ENCODE results near the gene CLEC2B. TPM values are rescaled to one million over a fixed set of nuclear protein-coding genes. Genes with fewer than 3 reads are reported as not detected.

The CLEC2B gene
- polyA plus RNA-seq (2013, experiment 1 of 2): not detected
- 0.40 TPM for polyA plus RNA-seq (2013, experiment 2 of 2)

DNA sequence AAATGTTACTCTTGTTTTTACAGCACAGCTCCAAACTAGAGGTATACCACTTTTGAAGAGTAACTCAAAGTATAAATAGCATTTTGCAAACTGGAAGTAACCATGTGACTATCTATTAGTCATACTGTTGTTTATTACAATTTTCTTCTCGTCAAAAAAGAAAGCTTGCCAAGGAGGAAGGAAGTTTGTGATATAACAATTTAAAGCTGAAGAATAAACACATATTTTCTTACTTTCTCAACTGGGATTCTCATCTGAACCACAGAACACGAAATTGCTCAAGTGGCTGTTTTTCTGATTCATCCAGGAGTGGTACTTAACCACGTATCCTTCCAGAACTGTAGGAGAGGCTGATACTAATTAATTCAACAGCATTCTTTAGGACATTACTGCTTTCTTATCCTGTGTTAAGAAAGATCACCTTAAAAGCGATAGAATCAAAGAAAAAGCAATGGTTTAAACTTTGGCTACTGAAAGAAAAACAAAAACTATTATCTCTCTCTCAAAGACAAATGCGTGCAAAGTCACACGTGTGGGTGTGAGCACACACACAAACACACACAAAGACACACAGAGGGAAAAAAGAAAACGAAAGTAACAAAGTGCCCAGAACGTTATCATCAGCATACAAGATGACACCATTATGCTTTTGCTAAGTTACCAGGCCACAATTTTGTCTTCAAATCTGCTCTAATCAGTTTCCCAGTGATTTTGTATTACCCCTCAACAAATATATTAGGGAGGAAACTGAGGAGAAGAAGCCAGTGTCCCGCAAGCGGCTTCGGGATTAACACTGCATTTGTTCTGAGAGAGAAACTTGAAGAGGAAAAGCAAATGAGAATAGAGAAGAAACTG, at the start of gene CLEC2B:
TSS of gene CLEC2B (minus strand) at position 48 of the 855 bp plus-strand sequence.
- no peaks in the 10 kb centered on the region for H3K9me3 ChIP-seq (ENCODE audit: control insufficient read depth, low read length)
- no peaks in the 10 kb centered on the region for H3K4me1 ChIP-seq (ENCODE audit: control insufficient read depth, insufficient read depth, low read length, poor library complexity, severe bottlenecking)
- H3K36me3 ChIP-seq (ENCODE audit: control insufficient read depth, insufficient read depth, low read length): no peaks in the 10 kb centered on the region
- 87 to 92% methylated on average over 4 to 7 of the region's 11 CpGs for WGBS, 2 experiments (ENCODE audit: insufficient coverage in 2 of 2)
- H3K4me3 ChIP-seq (ENCODE audit: extremely low read depth, insufficient read depth, low read length, poor library complexity, severe bottlenecking): no peak within 1 kb of the TSS
- no peak within 1 kb of the TSS for H3K27ac ChIP-seq (ENCODE audit: low read depth, low read length, severe bottlenecking)

GRCh38 chr12:9911708-9912107, 42.6 kb upstream of the CLEC2B start:
- Histone ChIP-seq H3K27ac (ENCODE audit: low read depth, low read length, severe bottlenecking) (no peak overlapping the region), H3K4me3 (ENCODE audit: extremely low read depth, insufficient read depth, low read length, poor library complexity, severe bottlenecking) (no peak overlapping the region), H3K9me3 (ENCODE audit: control insufficient read depth, low read length) (peaks cover 35% of the 10 kb centered on the region), H3K4me1 (ENCODE audit: control insufficient read depth, insufficient read depth, low read length, poor library complexity, severe bottlenecking) (no peaks in the 10 kb centered on the region), H3K36me3 (ENCODE audit: control insufficient read depth, insufficient read depth, low read length) (no peaks in the 10 kb centered on the region)

- WGBS, 2 experiments (ENCODE audit: insufficient coverage in 2 of 2): 70 to 84% methylated on average over 2 to 6 of the region's 7 CpGs
- Histone ChIP-seq H3K4me1 (ENCODE audit: control insufficient read depth, insufficient read depth, low read length, poor library complexity, severe bottlenecking) (no peaks in the 10 kb centered on the region), H3K4me3 (ENCODE audit: extremely low read depth, insufficient read depth, low read length, poor library complexity, severe bottlenecking) (no peak overlapping the region), H3K9me3 (ENCODE audit: control insufficient read depth, low read length) (peaks cover 35% of the 10 kb centered on the region), H3K36me3 (ENCODE audit: control insufficient read depth, insufficient read depth, low read length) (no peaks in the 10 kb centered on the region), H3K27ac (ENCODE audit: low read depth, low read length, severe bottlenecking) (no peak overlapping the region)
Measured at GRCh38 chr12:9910716-9911421, 41.7 kb upstream of the CLEC2B start.

- H3K9me3 ChIP-seq (ENCODE audit: control insufficient read depth, low read length): peaks cover 35% of the 10 kb centered on the region
- H3K4me3 ChIP-seq (ENCODE audit: extremely low read depth, insufficient read depth, low read length, poor library complexity, severe bottlenecking): no peak overlapping the region
- H3K36me3 ChIP-seq (ENCODE audit: control insufficient read depth, insufficient read depth, low read length): no peaks in the 10 kb centered on the region
- H3K27ac ChIP-seq (ENCODE audit: low read depth, low read length, severe bottlenecking): no peak overlapping the region
- no peaks in the 10 kb centered on the region for H3K4me1 ChIP-seq (ENCODE audit: control insufficient read depth, insufficient read depth, low read length, poor library complexity, severe bottlenecking)
Measured at GRCh38 chr12:9909724-9910123, 40.6 kb upstream of the CLEC2B start.

DNA sequence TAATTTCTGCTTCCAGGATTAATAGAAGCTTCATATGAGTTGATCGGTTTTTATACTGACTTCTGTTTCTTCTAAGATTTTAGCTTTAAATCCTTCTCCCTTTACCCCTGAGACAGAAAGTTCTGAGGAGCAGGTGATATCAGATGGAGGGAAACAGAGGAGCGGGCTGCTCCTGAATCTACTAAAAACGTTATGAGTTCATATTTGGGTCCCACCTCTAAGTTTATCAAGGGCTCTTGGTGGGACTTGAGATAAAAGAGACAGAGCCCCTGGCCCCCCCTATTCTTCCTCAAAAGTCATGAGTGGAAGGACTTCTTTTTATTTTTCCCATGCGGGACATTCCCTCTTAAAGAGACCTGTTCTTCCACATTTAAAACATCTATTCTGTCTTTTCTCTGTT, 39.2 kb upstream of the CLEC2B start:
- Histone ChIP-seq H3K36me3 (ENCODE audit: control insufficient read depth, insufficient read depth, low read length) (no peaks in the 10 kb centered on the region), H3K4me3 (ENCODE audit: extremely low read depth, insufficient read depth, low read length, poor library complexity, severe bottlenecking) (no peak overlapping the region), H3K9me3 (ENCODE audit: control insufficient read depth, low read length) (peaks cover 35% of the 10 kb centered on the region), H3K27ac (ENCODE audit: low read depth, low read length, severe bottlenecking) (no peak overlapping the region), H3K4me1 (ENCODE audit: control insufficient read depth, insufficient read depth, low read length, poor library complexity, severe bottlenecking) (no peaks in the 10 kb centered on the region)
- WGBS, 2 experiments (ENCODE audit: insufficient coverage in 2 of 2): 67% methylated on average over 1 of the region's 4 CpGs; no CpG with 5 or more reads in 1 of the 2 experiments

GRCh38 chr12:9907769-9908168, 38.6 kb upstream of the CLEC2B start:
- Histone ChIP-seq H3K27ac (ENCODE audit: low read depth, low read length, severe bottlenecking) (no peak overlapping the region), H3K4me3 (ENCODE audit: extremely low read depth, insufficient read depth, low read length, poor library complexity, severe bottlenecking) (no peak overlapping the region), H3K4me1 (ENCODE audit: control insufficient read depth, insufficient read depth, low read length, poor library complexity, severe bottlenecking) (no peaks in the 10 kb centered on the region), H3K36me3 (ENCODE audit: control insufficient read depth, insufficient read depth, low read length) (no peaks in the 10 kb centered on the region), H3K9me3 (ENCODE audit: control insufficient read depth, low read length) (peaks cover 36% of the 10 kb centered on the region)
- WGBS, 2 experiments (ENCODE audit: insufficient coverage in 2 of 2): 78 to 90% methylated on average over 2 to 4 of the region's 7 CpGs

GRCh38 chr12:9906873-9907272, 37.7 kb upstream of the CLEC2B start:
- WGBS, 2 experiments (ENCODE audit: insufficient coverage in 2 of 2): no CpG with 5 or more reads among the region's 2 CpGs
- no peaks in the 10 kb centered on the region for H3K36me3 ChIP-seq (ENCODE audit: control insufficient read depth, insufficient read depth, low read length)
- H3K27ac ChIP-seq (ENCODE audit: low read depth, low read length, severe bottlenecking): no peak overlapping the region
- no peak overlapping the region for H3K4me3 ChIP-seq (ENCODE audit: extremely low read depth, insufficient read depth, low read length, poor library complexity, severe bottlenecking)
- H3K4me1 ChIP-seq (ENCODE audit: control insufficient read depth, insufficient read depth, low read length, poor library complexity, severe bottlenecking): no peaks in the 10 kb centered on the region
- peaks cover 38% of the 10 kb centered on the region for H3K9me3 ChIP-seq (ENCODE audit: control insufficient read depth, low read length)

- H3K4me3 ChIP-seq (ENCODE audit: extremely low read depth, insufficient read depth, low read length, poor library complexity, severe bottlenecking): no peak overlapping the region
- 91% methylated on average over 5 of the region's 7 CpGs for WGBS, 2 experiments (ENCODE audit: insufficient coverage in 2 of 2)
Measured at GRCh38 chr12:9902539-9903228, 33.5 kb upstream of the CLEC2B start.

GRCh38 chr12:9900930-9901329, 31.8 kb upstream of the CLEC2B start:
- no peaks in the 10 kb centered on the region for H3K36me3 ChIP-seq (ENCODE audit: control insufficient read depth, insufficient read depth, low read length)
- H3K4me1 ChIP-seq (ENCODE audit: control insufficient read depth, insufficient read depth, low read length, poor library complexity, severe bottlenecking): no peaks in the 10 kb centered on the region
- no peak overlapping the region for H3K27ac ChIP-seq (ENCODE audit: low read depth, low read length, severe bottlenecking)
- no peak overlapping the region for H3K4me3 ChIP-seq (ENCODE audit: extremely low read depth, insufficient read depth, low read length, poor library complexity, severe bottlenecking)
- 100% methylated on average over 1 of the region's 2 CpGs; no CpG with 5 or more reads in 1 of the 2 experiments for WGBS, 2 experiments (ENCODE audit: insufficient coverage in 2 of 2)
- peaks cover 10% of the 10 kb centered on the region for H3K9me3 ChIP-seq (ENCODE audit: control insufficient read depth, low read length)

More at GRCh38 chr12:9902539-9903228, 33.5 kb upstream of the CLEC2B start:
- Histone ChIP-seq H3K9me3 (ENCODE audit: control insufficient read depth, low read length) (peaks cover 10% of the 10 kb centered on the region), H3K4me1 (ENCODE audit: control insufficient read depth, insufficient read depth, low read length, poor library complexity, severe bottlenecking) (no peaks in the 10 kb centered on the region), H3K36me3 (ENCODE audit: control insufficient read depth, insufficient read depth, low read length) (no peaks in the 10 kb centered on the region), H3K27ac (ENCODE audit: low read depth, low read length, severe bottlenecking) (no peak overlapping the region)

- H3K4me3 ChIP-seq (ENCODE audit: extremely low read depth, insufficient read depth, low read length, poor library complexity, severe bottlenecking): no peak overlapping the region
- no peak overlapping the region for H3K27ac ChIP-seq (ENCODE audit: low read depth, low read length, severe bottlenecking)
- WGBS, 2 experiments (ENCODE audit: insufficient coverage in 2 of 2): 70 to 90% methylated on average over 1 to 2 of the region's 2 CpGs
- H3K4me1 ChIP-seq (ENCODE audit: control insufficient read depth, insufficient read depth, low read length, poor library complexity, severe bottlenecking): no peaks in the 10 kb centered on the region
- peaks cover 10% of the 10 kb centered on the region for H3K9me3 ChIP-seq (ENCODE audit: control insufficient read depth, low read length)
- no peaks in the 10 kb centered on the region for H3K36me3 ChIP-seq (ENCODE audit: control insufficient read depth, insufficient read depth, low read length)
Measured at GRCh38 chr12:9899209-9899608, 30.1 kb upstream of the CLEC2B start.

All from mesodermal cell (in vitro differentiated cells).